Keratinocyte (primary cell): Measurements from ENCODE around the gene EFEMP1. TPM values are rescaled to one million over a fixed set of nuclear protein-coding genes. Genes with fewer than 3 reads are reported as not detected.

Source experiments
- DNase-seq: peaks from one replicate; pipeline ENCODE4 v3.0.0-alpha.2; 2011; ENCODE audit warnings: low read depth, missing footprints, low spot score
- FAIRE-seq: peaks from 2 replicates; lab custom pipeline; 2011; peaks lifted over from hg19 to GRCh38; lab: Jason Lieb, UNC
- H2AFZ ChIP-seq: 2 replicates; pipeline ENCODE4 v1.6.0; 2012; ENCODE audit warnings: low read length, control low read depth, inconsistent platforms; ENCODE audit not compliant: control insufficient read depth
- H3K27ac ChIP-seq: 2 replicates; pipeline ENCODE4 v1.5.1; 2011; ENCODE audit warnings: low read length; ENCODE audit not compliant: control insufficient read depth, insufficient read depth
- H3K27me3 ChIP-seq: 3 replicates; pipeline ENCODE4 v1.6.0; 2011; ENCODE audit warnings: low read length; ENCODE audit not compliant: control insufficient read depth, insufficient read depth; ENCODE audit errors: extremely low read depth
- H3K36me3 ChIP-seq, 2 experiments: 2 replicates in 1 of 2; 3 replicates in 1 of 2; pipeline ENCODE4 v1.5.1; 2011; ENCODE audit warnings: low read length in 2 of 2, mild to moderate bottlenecking in 1 of 2; ENCODE audit not compliant: control insufficient read depth in 2 of 2, insufficient read depth in 2 of 2; ENCODE audit errors: extremely low read depth in 1 of 2
- H3K4me1 ChIP-seq: 3 replicates; pipeline ENCODE4 v1.5.1; 2011; ENCODE audit warnings: low read length; ENCODE audit not compliant: control insufficient read depth, insufficient read depth; ENCODE audit errors: extremely low read depth
- H3K4me2 ChIP-seq: 3 replicates; pipeline ENCODE4 v1.6.0; 2011; ENCODE audit warnings: low read depth, low read length; ENCODE audit not compliant: control insufficient read depth, insufficient read depth; ENCODE audit errors: extremely low read depth
- H3K4me3 ChIP-seq, 3 experiments: fragments of 200-600 bp in 1 of 3; sonication (generic) in 1 of 3; 2 replicates in 2 of 3; 3 replicates in 1 of 3; pipeline ENCODE4 v1.5.1; 2011 to 2016; ENCODE audit warnings: low read length in 3 of 3, mild to moderate bottlenecking in 3 of 3, control low read depth in 2 of 3, inconsistent platforms in 1 of 3, low read depth in 1 of 3, mixed read lengths in 1 of 3, mixed run types in 1 of 3, moderate library complexity in 1 of 3; ENCODE audit not compliant: control insufficient read depth in 2 of 3, insufficient read depth in 2 of 3; ENCODE audit errors: extremely low read depth in 1 of 3
- H3K79me2 ChIP-seq: 2 replicates; pipeline ENCODE4 v1.6.0; 2012; ENCODE audit warnings: low read length; ENCODE audit not compliant: control insufficient read depth, insufficient read depth
- H3K9ac ChIP-seq: 3 replicates; pipeline ENCODE4 v1.6.0; 2011; ENCODE audit warnings: low read length; ENCODE audit not compliant: control insufficient read depth, insufficient read depth; ENCODE audit errors: extremely low read depth
- H3K9me1 ChIP-seq: 3 replicates; pipeline ENCODE4 v1.6.0; 2011; ENCODE audit warnings: low read length; ENCODE audit not compliant: control insufficient read depth, insufficient read depth; ENCODE audit errors: extremely low read depth
- H3K9me3 ChIP-seq: 2 replicates; pipeline ENCODE4 v1.5.1; 2012; ENCODE audit warnings: low read depth, low read length; ENCODE audit not compliant: control insufficient read depth
- H4K20me1 ChIP-seq: 3 replicates; pipeline ENCODE4 v1.6.0; 2011; ENCODE audit warnings: low read length; ENCODE audit not compliant: control insufficient read depth, insufficient read depth; ENCODE audit errors: extremely low read depth
- EZH2 ChIP-seq: IDR thresholded peaks from one replicate; pipeline ENCODE4 v1.6.1; 2012; ENCODE audit warnings: inconsistent platforms, mild to moderate bottlenecking, low read length, moderate library complexity
- dilution Hi-C: fragments of 300-500 bp; cut with MboI; formaldehyde crosslinking; loops from one replicate; pipeline ENCODE4 v1.7.0; 2020; ENCODE audit warnings: low sequenced_read_pairs; ENCODE audit not compliant: extremely low pct_ligation_motif_present
- polyA plus RNA-seq, 5 experiments: library from polyadenylated mRNA; depleted of rRNA in 3 of 5; stranded (reverse) in 3 of 5; stranded (forward) in 1 of 5; unstranded in 1 of 5; fragments of >200 nt; gene quantifications; 1 replicate in 1 of 5; 2 replicates in 3 of 5; 3 replicates in 1 of 5; pipeline versions ENCODE4 v1.2.1 to v1.2.3, GENCODE V29; 2011 to 2012; ENCODE audit warnings: missing spikeins in 2 of 5, low read depth in 1 of 5, low replicate concordance in 1 of 5
- TF ChIP-seq, protein P1 (sequence below), 3 experiments: IDR thresholded peaks in 1 of 3; conservative IDR thresholded peaks in 1 of 3; optimal IDR thresholded peaks in 1 of 3; 2 replicates in 2 of 3; 3 replicates in 1 of 3; pipeline versions ENCODE3 to v1.5.1; 2011; ENCODE audit warnings: low read length in 3 of 3, mild to moderate bottlenecking in 3 of 3, moderate library complexity in 2 of 3, control low read depth in 1 of 3, inconsistent platforms in 1 of 3; ENCODE audit not compliant: insufficient read depth in 2 of 3; ENCODE audit errors: extremely low read depth in 1 of 3

The EFEMP1 gene
- polyA plus RNA-seq, 1 donor (not counting 4 experiments of a cell fraction or from before 2014, with no cell fraction given), result 234 TPM

- no peak for DNase-seq
- H3K9ac ChIP-seq, result no peak overlapping the region
- TF ChIP-seq EZH2, result no peak
- TF ChIP-seq, protein P1, sequence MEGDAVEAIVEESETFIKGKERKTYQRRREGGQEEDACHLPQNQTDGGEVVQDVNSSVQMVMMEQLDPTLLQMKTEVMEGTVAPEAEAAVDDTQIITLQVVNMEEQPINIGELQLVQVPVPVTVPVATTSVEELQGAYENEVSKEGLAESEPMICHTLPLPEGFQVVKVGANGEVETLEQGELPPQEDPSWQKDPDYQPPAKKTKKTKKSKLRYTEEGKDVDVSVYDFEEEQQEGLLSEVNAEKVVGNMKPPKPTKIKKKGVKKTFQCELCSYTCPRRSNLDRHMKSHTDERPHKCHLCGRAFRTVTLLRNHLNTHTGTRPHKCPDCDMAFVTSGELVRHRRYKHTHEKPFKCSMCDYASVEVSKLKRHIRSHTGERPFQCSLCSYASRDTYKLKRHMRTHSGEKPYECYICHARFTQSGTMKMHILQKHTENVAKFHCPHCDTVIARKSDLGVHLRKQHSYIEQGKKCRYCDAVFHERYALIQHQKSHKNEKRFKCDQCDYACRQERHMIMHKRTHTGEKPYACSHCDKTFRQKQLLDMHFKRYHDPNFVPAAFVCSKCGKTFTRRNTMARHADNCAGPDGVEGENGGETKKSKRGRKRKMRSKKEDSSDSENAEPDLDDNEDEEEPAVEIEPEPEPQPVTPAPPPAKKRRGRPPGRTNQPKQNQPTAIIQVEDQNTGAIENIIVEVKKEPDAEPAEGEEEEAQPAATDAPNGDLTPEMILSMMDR (optimal IDR thresholded peaks at IDR 0.05 in 1 of 3, IDR thresholded peaks at IDR 0.05 in 1 of 3, conservative IDR thresholded peaks at IDR 0.05 in 1 of 3; ENCODE audit: extremely low read depth in 1 of 3, insufficient read depth in 2 of 3, low read length in 3 of 3), result no peak
- H3K9me3 ChIP-seq, result no peaks in the 10 kb centered on the region
- peaks cover 3 to 15% of the 10 kb centered on the region in 2 experiments for H3K36me3 ChIP-seq
- no peaks in the 10 kb centered on the region for H3K27me3 ChIP-seq
- H2AFZ ChIP-seq, result no peak overlapping the region
- no peaks in the 10 kb centered on the region for H3K9me1 ChIP-seq
- no peak overlapping the region for H3K4me2 ChIP-seq
- H3K79me2 ChIP-seq, result no peaks in the 10 kb centered on the region
- FAIRE-seq, result no peak
- no peak overlapping the region for H3K27ac ChIP-seq
- H3K4me1 ChIP-seq, result peaks cover 21% of the 10 kb centered on the region
- H4K20me1 ChIP-seq, result no peaks in the 10 kb centered on the region
- H3K4me3 ChIP-seq, result no peak overlapping the region
- dilution Hi-C loops, result no loop called here
Observed at GRCh38 chr2:55898386-55899040, 25.1 kb downstream of the EFEMP1 start.

DNA sequence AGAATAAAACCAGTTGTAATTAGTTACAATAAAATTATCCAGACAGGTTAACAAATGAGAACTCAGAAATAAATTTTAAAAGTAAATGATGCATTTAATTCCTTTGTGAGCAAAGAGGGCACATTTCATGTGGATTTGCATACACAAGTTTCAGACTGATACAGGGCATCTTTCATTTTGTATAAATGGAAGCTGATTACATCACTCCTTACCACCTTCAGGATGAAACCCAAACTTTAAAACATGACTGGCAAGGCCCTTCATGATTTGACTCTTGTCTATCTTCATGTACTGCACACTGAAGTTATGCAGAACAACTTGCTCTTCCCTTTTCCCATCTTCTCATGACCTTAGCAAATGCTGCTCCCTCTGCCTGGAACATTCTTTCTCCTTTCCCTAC lies 26.9 kb downstream of the EFEMP1 start:
- FAIRE-seq (no peak), DNase-seq (no peak)
- no peaks in the 10 kb centered on the region for H3K9me1 ChIP-seq
- no peaks in the 10 kb centered on the region for H3K27me3 ChIP-seq
- H4K20me1 ChIP-seq, result no peaks in the 10 kb centered on the region
- peaks cover 3 to 12% of the 10 kb centered on the region in 2 experiments for H3K36me3 ChIP-seq
- no peak overlapping the region for H3K27ac ChIP-seq
- H3K9me3 ChIP-seq, result no peaks in the 10 kb centered on the region
- H3K4me2 ChIP-seq, result no peak overlapping the region
- dilution Hi-C loops, result no loop called here
- peaks cover 12% of the 10 kb centered on the region for H3K4me1 ChIP-seq
- TF ChIP-seq, protein P1 (optimal IDR thresholded peaks at IDR 0.05 in 1 of 3, IDR thresholded peaks at IDR 0.05 in 1 of 3, conservative IDR thresholded peaks at IDR 0.05 in 1 of 3; ENCODE audit: extremely low read depth in 1 of 3, insufficient read depth in 2 of 3, low read length in 3 of 3), result no peak
- no peak for TF ChIP-seq EZH2
- H2AFZ ChIP-seq, result no peak overlapping the region
- no peaks in the 10 kb centered on the region for H3K79me2 ChIP-seq
- no peak overlapping the region for H3K4me3 ChIP-seq
- H3K9ac ChIP-seq, result no peak overlapping the region
